Testis (tissue), 3 donors: ENCODE results near the gene FOXJ3. TPM values are rescaled to one million over a fixed set of nuclear protein-coding genes. Genes with fewer than 3 reads are reported as not detected.
A peak's percentile ranks its signal among the peaks of the same experiment; 100 is the strongest.

ENCODE experiments used
- DNase-seq: peaks from one replicate; pipeline ENCODE4 v3.0.0-alpha.2; 2019
- H3K27ac ChIP-seq, 2 donors: fragments of 200-600 bp; sonication (generic); one replicate each; pipeline ENCODE4 v1.5.1; 2019
- H3K27me3 ChIP-seq: fragments of 200-600 bp; sonication (generic); one replicate; pipeline ENCODE4 v1.5.1; 2019
- H3K36me3 ChIP-seq: fragments of 200-600 bp; sonication (generic); one replicate; pipeline ENCODE4 v1.5.1; 2017; ENCODE audit warnings: low read depth; ENCODE audit errors: missing control alignments
- H3K4me1 ChIP-seq: fragments of 200-600 bp; sonication (generic); one replicate; pipeline ENCODE4 v1.5.1; 2019
- H3K4me3 ChIP-seq, 2 donors: fragments of 200-600 bp; sonication (generic); one replicate each; pipeline ENCODE4 v1.5.1; 2017 to 2019
- H3K9me3 ChIP-seq: fragments of 200-600 bp; sonication (generic); one replicate; pipeline ENCODE4 v1.5.1; 2017
- CTCF ChIP-seq, 3 experiments: fragments of 450-650 bp in 2 of 3; fragments of 200-600 bp in 1 of 3; sonication (generic) in 1 of 3; IDR thresholded peaks; one replicate each; pipeline ENCODE4 v1.5.1; 2016 to 2019; ENCODE audit warnings: antibody characterized with exemption in 3 of 3, mild to moderate bottlenecking in 2 of 3, moderate library complexity in 1 of 3
- POLR2A ChIP-seq: fragments of 450-650 bp; IDR thresholded peaks from one replicate; pipeline ENCODE4 v1.6.1; 2017; ENCODE audit warnings: antibody characterized with exemption, mild to moderate bottlenecking, moderate library complexity
- WGBS, 2 donors: methylation state at CpG; one replicate each; pipeline ENCODE4 v1.1.5; 2018; 5-methylcytosine and 5-hydroxymethylcytosine counted together
- intact Hi-C: fragments of 100-400 bp; cut with DNase I; formaldehyde crosslinking; loops from one replicate; pipeline ENCODE4 v1.15.1; 2023; ENCODE audit warnings: low total_unique reads
- polyA plus RNA-seq: library from polyadenylated mRNA; stranded (reverse); fragments of 350-450 nt; fragmentation: Illumina TruSeq; extraction: RNeasy Lipid Tissue Mini Kit (QIAGEN cat#74804); gene quantifications from one replicate; pipeline ENCODE4 v1.2.3, GENCODE V29; 2014; ENCODE audit warnings: low read depth, low replicate concordance; ENCODE audit not compliant: insufficient read depth
- total RNA-seq, 2 donors: library from RNA; depleted of rRNA; stranded (reverse); fragments of >200 nt; gene quantifications; one replicate each; pipeline ENCODE4 v1.2.3, GENCODE V29; 2016

The FOXJ3 gene
- total and polyA plus RNA-seq, 3 donors from 2014 or later = 38.9 to 80.1 (median 64.4) TPM

- 43 to 47% methylated on average over 8 to 9 of the region's 9 CpGs for WGBS, 2 donors
Observed at GRCh38 chr1:42173155-42173933, 161.7 kb downstream of the FOXJ3 start.

DNA sequence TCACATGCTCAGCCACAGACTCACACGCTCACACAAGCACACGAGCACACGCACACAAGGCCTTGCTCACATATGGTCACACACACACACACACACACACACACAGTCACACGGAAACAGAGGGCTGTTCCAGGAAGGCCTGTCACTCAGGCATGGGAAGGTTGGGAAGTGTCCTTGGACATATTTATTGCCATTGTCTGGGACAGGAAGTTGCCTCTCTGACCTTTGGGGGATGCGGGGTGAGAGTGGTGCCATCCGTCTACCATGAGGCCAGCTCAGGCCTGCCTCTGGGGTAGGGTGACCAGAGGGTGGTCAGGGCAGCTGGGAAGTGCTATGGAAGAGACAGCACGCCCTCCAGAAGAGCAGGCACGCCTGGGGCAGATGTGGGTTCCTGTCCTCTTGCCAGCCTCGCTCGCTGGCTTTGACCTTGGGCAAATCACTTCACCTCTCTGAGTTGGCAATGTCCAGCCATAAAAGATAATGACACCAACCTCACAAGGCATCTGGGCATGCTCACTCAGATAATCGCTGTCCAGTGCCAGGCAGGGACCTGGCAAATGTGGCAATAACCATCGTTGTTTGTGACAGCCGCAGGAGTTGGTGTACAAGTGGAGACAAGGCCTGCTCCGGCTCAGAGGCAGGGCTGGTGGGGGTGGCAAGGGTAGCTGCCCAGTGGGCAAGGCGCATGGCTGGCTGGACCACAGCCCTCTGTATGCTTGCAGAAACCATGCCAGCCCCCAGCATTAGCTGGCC lies 162.5 kb downstream of the FOXJ3 start:
- intact Hi-C loops = loop anchor here (10.0 kb wide), 1 partner anchor 598 kb away; no protein-coding TSS in a partner anchor
- no peak for TF ChIP-seq CTCF (IDR thresholded peaks at IDR 0.05)
- DNase-seq = peak; percentile 45
- Histone ChIP-seq H3K27ac (peak overlapping the region in 1 of 2 donors; percentile 26), H3K9me3 (no peaks in the 10 kb centered on the region), H3K36me3 (no peaks in the 10 kb centered on the region), H3K4me1 (peaks cover 32% of the 10 kb centered on the region), H3K27me3 (no peaks in the 10 kb centered on the region), H3K4me3 (no peak overlapping the region)
- WGBS, 2 donors = 49 to 58% methylated on average over 8 to 15 of the region's 15 CpGs

More at GRCh38 chr1:42173155-42173933, 161.7 kb downstream of the FOXJ3 start:
- Histone ChIP-seq H3K4me3 (no peak overlapping the region), H3K27ac (no peak overlapping the region), H3K9me3 (no peaks in the 10 kb centered on the region), H3K4me1 (peaks cover 33% of the 10 kb centered on the region), H3K36me3 (no peaks in the 10 kb centered on the region), H3K27me3 (no peaks in the 10 kb centered on the region)
- TF ChIP-seq CTCF (IDR thresholded peaks at IDR 0.05) = peak; percentile 81 to 98 (median 90)
- TF ChIP-seq POLR2A = no peak
- intact Hi-C loops = loop anchor here (10.0 kb wide), 1 partner anchor 599 kb away; no protein-coding TSS in a partner anchor
- peak; percentile 66 for DNase-seq

- intact Hi-C loops = loop anchor here (10.0 kb wide), 1 partner anchor 597 kb away; no protein-coding TSS in a partner anchor
- 64 to 68% methylated on average over 6 of the region's 6 CpGs for WGBS, 2 donors
- no peak overlapping the region for H3K4me3 ChIP-seq
- H3K27me3 ChIP-seq = no peaks in the 10 kb centered on the region
- no peaks in the 10 kb centered on the region for H3K36me3 ChIP-seq
- H3K4me1 ChIP-seq = peaks cover 29% of the 10 kb centered on the region
- peak overlapping the region; percentile 24 to 26 for H3K27ac ChIP-seq
- DNase-seq = no peak
- no peaks in the 10 kb centered on the region for H3K9me3 ChIP-seq
- TF ChIP-seq CTCF (IDR thresholded peaks at IDR 0.05) (no peak), POLR2A (no peak)
Observed at GRCh38 chr1:42171679-42172266, 163.3 kb downstream of the FOXJ3 start.

- Histone ChIP-seq H3K27me3 (no peaks in the 10 kb centered on the region), H3K27ac (no peak overlapping the region), H3K9me3 (no peaks in the 10 kb centered on the region), H3K4me3 (no peak overlapping the region), H3K36me3 (no peaks in the 10 kb centered on the region), H3K4me1 (peaks cover 29% of the 10 kb centered on the region)
- intact Hi-C loops = loop anchor here (10.0 kb wide), 1 partner anchor 596 kb away; no protein-coding TSS in a partner anchor
- DNase-seq = no peak
- TF ChIP-seq CTCF (IDR thresholded peaks at IDR 0.05) (no peak), POLR2A (no peak)
- WGBS, 2 donors = 51 to 65% methylated on average over 16 to 17 of the region's 17 CpGs
Observed at GRCh38 chr1:42170779-42171621, 164.0 kb downstream of the FOXJ3 start.
